ENCODE data around the gene TRIP11.
"Not testable (repeated sequence)": the region's sequence is repeated elsewhere in the genome, so short reads cannot be mapped to it uniquely, and the experiment has no call there.

TRIP11 gene

DNA sequence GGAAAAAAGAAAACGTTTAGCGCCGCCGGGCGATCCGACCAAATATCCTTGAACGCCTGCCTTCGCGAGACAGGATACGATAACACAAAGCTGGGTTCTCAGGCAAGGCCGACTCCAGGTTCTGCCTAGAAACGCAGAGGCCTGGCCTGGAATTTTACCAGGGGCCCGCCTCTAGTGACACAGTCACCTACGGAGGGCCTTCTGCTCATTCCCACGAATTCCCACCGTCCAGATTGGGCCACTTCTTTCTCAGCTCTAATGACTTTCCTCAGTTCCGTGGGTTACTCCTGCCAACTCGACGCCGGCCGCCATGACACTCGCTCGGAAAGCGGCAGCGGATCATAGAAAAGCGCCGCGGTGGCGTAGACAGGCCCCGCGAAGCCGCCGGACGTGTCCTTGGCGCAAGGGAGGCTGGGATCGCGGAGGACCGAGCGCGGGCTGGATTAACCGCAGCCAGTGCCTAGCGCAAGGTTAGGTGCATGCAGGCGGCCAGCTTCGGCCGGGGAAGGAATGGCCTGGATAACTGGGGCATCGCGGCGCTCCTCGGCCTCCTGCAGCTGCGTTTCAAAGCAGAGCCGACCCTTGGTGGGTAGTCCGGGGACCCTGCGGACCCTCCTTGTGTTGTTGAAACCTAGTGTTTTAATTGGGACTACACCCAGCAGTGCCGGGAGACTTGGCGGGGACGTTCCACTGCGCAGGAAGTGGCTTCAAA is at the start of gene TRIP11:
Gene TRIP11, minus strand, starts transcription at position 341 of the 712 bp plus-strand sequence. CDS start 374 bp downstream, outside the sequence.
- peak; percentile 92 for DNase-seq (ENCODE audit: low read depth)

DNA sequence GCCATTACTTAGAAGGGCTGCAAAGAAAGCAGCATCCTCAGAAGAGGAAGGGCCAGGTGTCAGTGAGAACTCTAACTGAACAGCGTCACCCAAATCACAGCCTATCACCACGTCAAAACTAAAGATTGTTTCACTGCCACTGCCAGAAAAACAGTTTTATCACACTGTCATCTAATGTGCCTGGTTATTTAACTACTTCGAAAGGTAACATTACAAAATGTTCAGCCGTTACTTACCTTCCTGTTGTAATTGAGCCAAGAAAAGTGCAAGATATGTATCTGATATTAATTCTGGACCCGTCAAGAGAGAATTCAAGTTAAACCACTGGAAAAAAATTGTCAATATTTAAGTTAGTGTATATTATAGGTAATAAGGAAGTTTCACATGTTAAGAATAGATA is 48.6 kb upstream of the TRIP11 start:
- no peak for DNase-seq (ENCODE audit: low read depth)

GRCh38 chr14:92074555-92074954 is 34.7 kb upstream of the TRIP11 start:
- no peak for DNase-seq (ENCODE audit: low read depth)

GRCh38 chr14:92058006-92058917 is 18.4 kb upstream of the TRIP11 start:
- no peak for DNase-seq (ENCODE audit: low read depth)

GRCh38 chr14:92049781-92050180 is 9.9 kb upstream of the TRIP11 start:
- no peak for DNase-seq (ENCODE audit: low read depth)

DNA sequence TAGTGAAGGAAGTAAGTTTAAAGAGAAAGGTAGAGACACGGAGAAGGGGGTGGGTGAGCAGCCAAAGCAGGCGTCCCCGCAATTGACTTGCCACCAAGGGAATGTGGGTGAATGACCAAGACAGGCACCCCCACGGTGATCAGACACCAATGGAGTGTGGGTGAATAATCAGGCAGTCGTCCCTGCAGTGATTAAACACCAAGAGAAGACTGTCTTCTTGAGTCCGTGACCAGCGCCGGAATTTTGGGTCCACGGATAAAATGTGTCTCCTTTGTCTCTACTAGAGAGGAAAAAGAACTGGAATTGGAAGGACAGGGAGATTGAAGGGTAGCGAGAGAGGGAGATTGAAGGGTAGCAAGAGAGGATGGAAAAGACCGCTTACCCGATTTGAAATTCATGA is 9.4 kb upstream of the TRIP11 start:
- DNase-seq (ENCODE audit: low read depth): not testable (repeated sequence)

DNA sequence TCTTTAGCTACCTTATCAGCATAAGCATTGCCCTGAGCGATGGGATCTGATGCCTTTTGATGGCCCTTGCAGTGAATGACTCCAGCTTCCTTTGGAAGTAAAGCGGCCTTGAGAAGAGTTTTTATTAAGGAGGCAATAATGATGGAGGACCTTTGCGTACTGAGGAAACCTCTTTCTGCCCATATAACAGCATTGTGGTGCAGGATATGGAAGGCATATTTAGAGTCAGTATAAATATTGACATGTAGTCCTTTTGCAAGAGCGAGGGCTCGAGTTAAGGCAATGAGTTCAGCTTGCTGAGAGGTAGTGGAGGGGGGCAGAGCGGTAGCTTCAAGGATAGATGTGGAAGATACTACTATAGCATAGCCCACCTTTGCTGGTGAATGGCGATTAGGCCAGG is 6.0 kb upstream of the TRIP11 start:
- DNase-seq (ENCODE audit: low read depth): not testable (repeated sequence)

DNA sequence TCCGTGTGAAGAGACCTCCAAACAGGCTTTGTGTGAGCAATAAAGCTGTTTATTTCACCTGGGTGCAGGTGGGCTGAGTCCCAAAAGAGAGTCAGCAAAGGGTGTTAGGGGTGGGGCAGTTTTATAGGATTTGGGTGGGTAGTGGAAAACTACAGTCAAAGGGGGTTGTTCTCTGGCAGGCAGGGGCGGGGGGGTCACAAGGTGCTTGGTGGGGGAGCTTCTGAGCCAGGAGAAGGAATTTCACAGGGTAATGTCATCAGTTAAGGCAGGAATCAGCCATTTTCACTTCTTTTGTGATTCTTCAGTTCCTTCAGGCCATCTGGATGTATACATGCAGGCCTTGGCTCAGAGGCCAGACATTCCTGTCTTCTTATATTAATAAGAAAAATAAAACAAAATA is 1.9 kb upstream of the TRIP11 start:
- not testable (repeated sequence) for DNase-seq (ENCODE audit: low read depth)

DNA sequence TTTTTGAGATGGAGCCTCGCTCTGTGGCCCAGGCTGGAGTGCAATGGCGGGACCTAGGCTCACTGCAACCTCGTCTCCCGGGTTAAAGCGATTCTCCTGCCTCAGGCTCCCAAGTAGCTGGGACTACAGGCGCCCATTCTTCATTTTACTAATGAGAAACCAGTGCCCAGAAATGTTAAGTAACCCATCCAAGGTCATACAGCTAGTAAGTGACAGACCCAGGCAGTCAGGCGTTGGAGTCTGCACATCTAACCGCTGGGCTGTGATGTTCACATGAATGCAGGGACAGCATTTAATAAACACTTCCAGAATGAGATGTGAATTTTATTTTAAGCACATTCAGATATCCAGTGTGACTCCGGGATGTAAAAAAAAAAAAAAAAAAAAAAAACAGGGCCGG is 1.3 kb upstream of the TRIP11 start:
- no peak for DNase-seq (ENCODE audit: low read depth)

DNA sequence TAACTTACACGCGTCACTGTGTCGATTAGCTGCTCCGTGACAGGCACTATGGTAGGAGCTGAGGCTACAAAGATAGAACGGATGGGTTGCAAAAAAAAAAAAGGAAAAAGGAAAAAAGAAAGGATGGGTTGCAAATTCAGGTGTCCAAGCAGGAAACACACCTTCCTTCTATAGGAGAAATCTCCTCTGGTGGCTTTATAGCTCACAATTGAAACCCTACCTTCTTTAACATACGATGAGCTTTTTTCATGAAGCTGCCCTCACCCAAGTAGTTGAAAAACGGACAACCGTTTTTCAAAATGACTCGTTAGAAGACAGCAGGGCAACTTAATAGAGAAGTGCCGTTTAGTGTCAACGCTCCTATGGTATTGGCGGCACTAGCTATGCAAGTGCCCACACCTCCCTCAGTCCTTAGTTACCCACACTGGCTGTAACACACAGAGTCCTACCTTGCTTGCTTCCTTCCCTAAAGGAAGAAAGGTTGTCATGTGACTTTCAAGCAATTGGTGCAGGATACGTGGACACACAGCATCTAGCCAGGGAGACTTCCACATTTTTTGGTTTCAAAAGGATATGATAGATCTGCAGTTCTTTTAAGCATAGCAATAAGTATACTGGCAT is 682 bp upstream of the TRIP11 start:
- no peak for DNase-seq (ENCODE audit: low read depth)

GRCh38 chr14:92039063-92039718 is 668 bp downstream of the TRIP11 start:
- peak; percentile 30 for DNase-seq (ENCODE audit: low read depth)

GRCh38 chr14:92037989-92038388 is 1.9 kb downstream of the TRIP11 start:
- no peak for DNase-seq (ENCODE audit: low read depth)

DNA sequence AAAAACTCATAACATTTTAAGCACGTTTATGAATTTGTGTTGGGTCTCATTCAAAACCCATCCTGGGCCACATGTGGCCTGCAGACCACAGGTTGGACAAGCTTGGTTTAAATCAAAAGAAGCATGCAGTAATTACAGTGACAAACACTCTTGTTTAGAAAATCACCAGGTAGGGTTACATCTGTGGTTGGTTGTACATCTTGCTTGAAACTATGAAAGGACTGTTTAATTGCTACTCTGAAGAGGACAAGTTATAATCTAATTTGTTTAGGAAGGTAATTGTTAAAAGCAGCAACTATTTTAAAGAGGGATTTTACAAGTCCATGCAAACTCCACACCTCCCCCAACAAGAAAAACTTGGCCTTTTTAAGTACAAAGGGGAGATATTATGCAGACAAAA is 4.0 kb downstream of the TRIP11 start:
- no peak for DNase-seq (ENCODE audit: low read depth)

DNA sequence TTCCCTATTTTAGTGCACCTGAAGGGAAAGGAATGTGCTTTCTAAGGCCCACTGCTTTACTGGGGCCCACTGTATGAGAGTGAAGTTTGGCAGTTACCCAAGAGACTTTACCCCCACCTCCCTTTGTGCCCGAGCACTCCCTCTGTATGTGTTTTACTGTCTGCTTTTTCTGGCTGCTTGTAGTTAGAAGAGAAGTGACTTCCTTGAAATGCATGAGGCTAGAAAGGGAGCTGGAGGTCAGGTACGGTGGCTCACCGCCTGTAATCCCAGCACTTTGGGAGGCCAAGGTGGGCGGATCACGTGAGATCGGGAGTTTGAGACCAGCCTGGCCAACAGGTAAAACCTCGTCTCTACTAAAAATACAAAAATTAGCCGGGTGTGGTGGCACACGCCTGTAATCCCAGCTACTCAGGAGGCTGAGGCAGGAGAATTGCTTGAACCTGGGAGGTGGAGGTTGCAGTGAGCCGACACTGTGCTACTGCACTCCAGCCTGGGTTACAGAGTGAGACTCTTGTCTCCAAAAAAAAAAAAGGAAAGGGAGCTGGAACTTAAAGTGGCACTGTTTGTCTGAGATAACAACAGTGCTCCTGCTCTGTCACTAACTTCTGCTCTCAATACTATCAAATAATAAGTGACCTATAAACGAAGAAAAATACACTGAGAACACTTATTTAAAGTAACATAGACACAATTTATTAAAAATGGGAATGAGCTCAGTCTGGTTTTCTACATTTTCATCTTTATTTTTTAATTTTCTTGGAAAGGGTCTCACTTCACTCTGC is 5.8 kb downstream of the TRIP11 start:
- no peak for DNase-seq (ENCODE audit: low read depth)

DNA sequence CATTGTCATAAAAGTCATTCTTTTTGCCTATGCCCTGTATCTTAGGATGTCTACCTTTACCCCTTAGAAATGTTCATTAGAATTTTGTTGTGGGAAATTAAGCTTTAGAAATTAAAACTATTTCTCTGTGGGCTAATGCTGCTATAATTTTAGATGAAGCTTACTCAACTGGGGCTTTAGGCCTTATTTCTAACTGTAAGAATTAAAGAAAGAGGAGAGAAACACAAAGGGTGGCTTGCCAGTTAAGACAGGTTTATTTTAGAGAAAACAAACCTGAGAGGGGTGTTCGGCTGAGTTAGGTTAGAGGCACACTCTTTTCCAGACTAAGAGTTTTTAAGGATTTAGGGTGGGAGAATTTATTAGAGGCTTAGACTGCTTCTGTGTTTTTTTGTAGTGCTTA is 6.4 kb downstream of the TRIP11 start:
- no peak for DNase-seq (ENCODE audit: low read depth)

DNA sequence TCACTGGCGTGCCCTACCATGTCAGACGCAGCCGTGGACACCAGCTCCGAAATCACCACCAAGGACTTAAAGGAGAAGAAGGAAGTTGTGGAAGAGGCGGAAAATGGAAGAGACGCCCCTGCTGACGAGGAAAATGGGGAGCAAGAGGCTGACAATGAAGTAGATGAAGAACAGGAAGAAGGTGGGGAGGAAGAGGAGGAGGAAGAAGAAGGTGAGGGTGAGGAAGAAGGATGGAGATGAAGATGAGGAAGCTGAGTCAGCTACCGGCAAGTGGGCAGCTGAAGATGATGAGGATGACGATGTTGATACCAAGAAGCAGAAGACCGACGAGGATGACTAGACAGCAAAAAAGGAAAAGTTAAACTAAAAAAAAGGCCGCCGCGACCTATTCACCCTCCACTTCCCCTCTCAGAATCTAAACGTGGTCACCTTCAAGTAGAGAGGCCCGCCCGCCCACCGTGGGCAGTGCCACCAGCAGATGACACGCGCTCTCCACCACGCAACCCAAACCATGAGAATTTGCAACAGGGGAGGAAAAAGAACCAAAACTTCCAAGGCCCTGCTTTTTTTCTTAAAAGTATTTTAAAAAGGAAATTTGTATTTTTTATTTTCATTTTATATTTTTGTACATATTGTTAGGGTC is 13.2 kb downstream of the TRIP11 start:
- DNase-seq (ENCODE audit: low read depth): no peak

DNA sequence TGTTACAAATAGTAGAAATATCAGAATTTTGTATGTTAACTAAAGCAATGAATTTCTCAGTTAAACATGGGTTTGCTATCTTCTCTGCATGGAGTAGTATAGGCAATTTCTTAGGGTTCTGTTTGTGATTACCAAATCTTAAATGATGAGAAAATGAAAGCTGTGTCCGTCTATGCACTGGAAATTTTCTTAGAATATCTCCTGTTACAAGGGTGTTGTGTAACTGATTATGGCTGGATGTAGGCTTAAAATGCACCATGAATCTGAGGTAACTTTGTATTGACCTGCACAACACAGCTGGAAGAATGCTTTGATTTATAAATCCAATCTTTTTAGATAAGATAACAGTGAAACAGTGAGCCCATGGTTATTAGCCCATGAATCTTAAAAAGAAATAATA is 17.8 kb downstream of the TRIP11 start:
- DNase-seq (ENCODE audit: low read depth): no peak

DNA sequence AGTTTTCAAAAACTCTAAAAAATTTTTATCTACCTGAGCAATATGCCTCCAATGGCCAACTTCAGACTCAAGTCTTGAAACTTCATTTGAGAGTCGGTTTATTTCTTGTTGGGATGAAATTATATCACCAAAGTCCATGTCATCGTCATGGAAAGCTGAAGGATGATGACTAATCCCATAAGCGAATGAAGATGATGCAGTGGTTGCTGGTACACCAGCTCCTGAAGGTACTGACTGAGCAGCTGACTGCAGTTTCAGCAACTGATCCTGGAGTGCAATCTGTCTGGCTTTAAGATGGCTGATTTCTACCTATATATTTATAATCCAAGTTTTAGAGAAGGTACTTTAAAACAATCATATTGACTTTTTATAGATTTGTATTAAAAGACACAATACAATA is 18.3 kb downstream of the TRIP11 start:
- DNase-seq (ENCODE audit: low read depth): no peak

DNA sequence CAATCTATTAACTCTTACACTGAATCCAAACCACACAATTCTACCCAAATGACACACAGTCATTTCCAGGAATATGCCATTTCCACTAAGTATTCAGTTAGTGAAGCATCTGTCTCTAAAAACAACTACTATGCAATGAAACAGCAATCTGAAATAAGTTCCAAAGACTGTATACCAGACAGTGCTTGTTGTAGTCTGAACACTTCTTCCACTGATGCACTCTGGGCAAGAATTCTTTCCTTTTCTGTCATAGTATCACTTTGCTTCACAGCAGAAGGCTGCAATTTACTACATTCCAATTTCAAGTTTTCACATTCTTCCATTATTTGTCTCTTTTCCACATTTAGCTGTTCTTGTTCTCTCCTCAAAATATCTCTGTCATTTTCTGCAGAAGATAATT is 25.8 kb downstream of the TRIP11 start:
- no peak for DNase-seq (ENCODE audit: low read depth)

DNA sequence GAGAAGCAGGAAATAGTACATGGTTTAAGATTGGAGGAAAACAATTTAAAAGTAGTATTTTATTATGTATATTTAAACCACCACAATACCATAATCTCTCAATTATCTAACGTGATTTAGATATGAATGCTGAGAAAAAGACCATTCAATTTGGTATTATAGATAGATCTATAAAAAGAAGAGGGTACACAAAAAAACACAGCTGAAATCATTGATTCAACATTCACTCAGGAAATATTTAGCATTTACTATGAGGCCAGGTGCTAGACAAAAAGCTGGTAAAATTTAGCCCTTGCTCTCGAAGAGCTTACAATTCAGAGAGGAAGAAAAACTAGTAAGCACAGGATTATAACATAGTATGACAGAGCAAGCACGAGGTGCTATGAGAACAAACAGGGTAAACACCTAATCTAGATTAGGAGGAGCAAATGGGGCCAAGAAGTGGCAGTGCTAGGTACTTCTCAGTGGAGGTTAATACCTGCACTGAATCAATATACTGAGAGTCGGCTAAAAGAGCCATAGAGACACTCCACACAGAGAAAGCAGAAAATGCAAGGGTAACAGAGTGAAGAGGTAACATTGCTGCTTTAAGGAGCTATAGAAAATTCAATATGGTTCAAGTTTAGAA is 27.6 kb downstream of the TRIP11 start:
- no peak for DNase-seq (ENCODE audit: low read depth)

DNA sequence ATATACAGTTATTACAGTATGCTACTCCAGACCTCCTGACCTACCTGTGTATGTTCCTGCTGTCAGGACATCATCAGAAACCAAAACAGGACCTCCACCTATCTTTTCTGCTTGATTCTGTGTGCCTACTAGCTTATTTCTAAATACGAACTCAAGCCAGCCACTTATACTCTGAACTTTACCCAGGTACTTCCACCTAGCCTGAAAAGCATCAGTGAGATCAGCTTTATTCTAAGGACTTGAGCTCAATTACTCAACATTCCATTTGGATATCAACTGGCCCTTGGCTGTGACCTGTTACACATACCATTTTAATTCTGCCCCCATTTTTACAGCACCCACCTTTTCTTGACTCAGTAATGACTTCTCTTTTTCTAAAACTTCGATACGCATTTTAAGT is 29.2 kb downstream of the TRIP11 start:
- DNase-seq (ENCODE audit: low read depth): no peak
